PC-3 (cell line): Measurements from ENCODE around the gene MGLL.

Source experiments
- CTCF ChIP-seq: fragments of 300-600 bp; sonication (generic); conservative IDR thresholded peaks from 2 replicates; pipeline ENCODE4 v1.5.1; 2017; ENCODE audit warnings: antibody characterized with exemption, low read depth, mild to moderate bottlenecking, low read length
- EZH2 ChIP-seq: fragments of 300-600 bp; sonication (generic); IDR thresholded peaks from one replicate; pipeline ENCODE4 v1.6.1; 2017; ENCODE audit warnings: antibody characterized with exemption, mild to moderate bottlenecking, low read length; ENCODE audit not compliant: unreplicated experiment

DNA sequence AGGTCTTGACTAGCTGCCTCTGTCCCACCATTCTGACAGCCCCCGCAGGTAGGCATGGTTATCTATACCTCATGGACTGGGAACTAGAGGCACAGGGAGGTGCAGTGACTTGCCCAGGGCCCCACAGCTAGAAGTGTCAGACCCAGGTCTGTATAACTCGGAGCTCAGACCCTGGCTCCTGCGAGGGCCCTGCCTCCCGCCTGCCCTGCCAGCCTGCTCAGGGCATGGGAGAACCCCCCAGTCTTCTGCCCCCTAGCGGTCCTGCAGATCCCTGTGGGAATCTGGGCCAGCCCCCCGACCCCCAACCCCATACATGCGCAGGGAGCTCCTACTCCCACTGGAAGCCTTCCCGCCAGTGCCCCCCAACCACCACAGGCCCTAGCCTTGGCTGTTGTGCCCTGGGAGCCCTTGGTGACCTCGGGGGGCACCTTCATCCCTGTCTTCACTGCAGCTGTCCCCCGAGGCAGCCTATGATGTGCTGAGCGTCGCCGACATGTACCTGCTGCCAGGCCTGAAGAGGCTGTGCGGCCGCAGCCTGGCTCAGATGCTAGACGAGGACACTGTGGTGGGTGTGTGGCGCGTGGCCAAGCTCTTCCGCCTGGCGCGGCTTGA, 142.7 kb downstream of the MGLL start:
- TF ChIP-seq EZH2 (no peak), CTCF (no peak)
